ENCODE data around the gene CDC42BPG.

Gene CDC42BPG

DNA sequence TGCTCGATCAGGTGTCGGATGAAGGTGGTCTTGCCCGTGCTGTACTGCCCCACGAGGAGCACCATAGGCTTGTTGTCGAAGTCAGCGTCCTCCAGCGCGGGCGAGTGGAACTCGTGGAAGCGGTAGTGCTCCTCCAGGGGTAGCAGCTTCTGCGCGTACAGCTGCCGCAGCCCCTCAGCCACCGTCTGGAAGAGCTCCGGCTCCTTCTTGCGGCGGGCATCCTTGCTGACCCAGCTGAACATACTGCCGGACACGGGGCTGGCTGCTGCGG, 33.7 kb upstream of the CDC42BPG start:
- DNase-seq, result no peak

DNA sequence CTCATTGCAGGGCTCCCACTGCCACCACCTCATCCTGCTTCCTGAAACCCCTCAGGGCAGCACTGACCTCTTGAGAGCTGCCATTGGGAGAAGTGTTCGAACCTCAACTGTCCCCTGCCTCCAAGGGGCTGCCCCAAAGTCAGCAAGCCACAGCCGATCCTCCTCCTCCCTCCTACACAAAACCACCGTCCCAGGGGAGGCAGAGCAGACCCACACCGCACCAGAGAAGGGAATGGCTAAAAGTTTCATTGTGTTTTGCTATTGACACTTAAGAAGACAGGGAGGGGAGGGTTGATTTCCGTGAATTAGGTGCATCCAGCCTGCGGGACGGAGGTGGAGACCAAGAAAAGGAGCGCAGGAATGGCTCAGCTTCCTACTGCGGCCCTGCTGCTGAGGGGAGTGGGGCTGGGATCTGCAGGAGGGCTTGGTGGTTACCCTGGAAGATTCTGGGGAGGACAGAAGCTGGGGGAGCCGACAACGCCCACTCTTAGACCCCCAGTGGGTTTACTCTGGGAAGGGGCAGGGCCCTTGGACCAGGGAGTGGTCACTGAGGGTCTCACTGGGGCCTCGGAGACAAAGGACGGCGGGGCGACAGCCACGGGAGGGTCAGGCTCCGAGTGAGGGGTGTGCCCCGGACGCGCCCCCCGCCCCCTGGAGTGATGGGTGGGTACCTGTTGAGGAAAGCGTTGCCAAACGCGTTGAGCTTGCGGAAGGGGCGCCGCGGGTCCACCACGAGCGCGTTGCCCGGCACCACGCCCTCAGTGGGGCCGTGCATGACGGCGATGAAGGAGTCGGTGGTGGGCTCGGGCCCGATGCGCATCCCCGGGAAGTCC, 33.2 kb upstream of the CDC42BPG start:
- no peak for DNase-seq

DNA sequence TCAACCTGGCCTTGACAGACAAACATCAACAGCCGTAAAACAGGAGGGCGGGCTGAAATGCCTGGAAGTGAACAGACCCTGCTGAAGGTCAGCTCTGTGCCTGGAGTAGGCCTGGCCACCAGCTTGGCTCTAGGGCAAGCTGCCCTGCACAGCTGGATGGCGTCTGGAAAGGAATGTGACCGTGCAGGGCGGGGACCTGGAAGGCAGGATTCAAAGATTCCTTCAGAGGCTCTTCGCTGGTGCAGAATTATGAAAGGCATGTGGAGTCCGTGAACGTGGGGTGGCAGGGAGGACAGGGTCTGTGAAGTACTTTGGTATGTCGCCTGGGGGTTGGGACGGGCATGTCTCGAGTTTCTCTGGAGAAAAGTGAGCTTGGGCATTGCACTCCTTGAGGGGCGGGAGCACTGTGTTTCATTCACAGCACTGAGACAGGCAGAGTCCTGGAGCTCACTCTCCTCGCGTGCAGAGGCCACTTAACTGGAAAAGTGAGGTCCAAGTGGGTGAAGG, 32.4 kb upstream of the CDC42BPG start:
- DNase-seq, result peak; percentile 80

DNA sequence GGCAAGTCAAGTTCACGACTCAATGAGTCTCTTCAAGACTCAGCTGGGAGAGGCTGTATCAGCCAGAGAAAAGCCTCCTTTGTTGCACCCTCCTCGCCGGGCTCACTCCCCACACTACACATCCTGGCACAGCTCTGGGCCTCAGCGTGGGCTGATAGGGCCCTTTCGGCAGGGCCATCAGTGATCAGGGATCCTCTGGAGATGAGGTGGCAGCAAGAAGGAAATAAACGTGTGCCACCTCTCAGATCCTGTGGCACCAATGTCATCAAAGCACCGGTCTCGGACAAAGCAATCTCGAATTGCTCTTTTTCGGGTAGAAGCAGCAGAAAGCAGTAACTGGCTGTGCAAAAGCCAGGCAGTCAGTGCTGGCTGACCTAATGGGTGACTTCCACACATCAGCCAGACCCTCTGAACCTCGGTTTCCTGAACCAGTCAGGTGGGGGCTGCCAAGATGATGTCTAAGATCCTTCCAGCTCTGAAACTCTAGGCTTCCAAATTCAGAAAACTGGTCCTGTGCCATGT, 31.8 kb upstream of the CDC42BPG start:
- DNase-seq, result no peak

DNA sequence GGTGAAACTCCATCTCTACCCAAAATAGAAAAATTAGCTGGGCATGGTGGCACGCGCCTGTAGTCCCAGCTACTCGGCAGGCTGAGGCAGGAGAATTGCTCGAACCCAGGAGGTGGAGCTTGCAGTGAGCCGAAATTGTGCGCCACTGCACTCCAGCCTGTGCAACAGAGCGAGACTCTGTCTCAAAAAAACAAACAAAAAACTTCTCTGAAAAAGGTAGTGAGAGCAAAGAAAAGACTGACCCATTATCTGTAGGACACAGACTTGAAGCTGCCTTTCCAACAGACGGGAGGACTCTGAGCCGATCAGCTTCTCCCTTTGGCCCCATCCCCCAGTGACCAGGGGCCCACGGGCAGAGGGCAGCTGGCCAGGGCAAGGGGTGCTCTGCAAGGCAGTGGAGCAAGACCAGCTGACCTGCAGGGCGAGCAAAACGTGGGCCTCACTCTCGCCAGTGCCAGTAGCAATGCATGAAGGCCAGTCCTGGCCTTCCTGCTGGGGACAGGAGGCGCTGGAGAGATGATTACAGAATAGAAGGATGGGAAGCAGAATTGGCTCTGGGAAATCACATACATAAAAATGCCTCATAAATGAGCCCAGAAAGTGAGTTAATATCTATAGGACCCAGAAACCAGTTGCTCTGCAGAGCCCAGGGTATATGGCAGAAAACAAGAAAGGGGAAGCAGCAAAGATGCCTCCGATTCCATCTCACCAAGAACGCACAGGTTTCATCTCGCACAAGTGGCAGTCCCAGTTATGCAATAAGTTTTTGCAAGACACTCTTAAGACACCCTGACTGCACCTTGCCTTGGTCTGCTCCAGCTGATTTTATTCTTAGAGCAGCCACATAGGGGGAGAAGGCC, 31.1 kb upstream of the CDC42BPG start:
- no peak for DNase-seq

DNA sequence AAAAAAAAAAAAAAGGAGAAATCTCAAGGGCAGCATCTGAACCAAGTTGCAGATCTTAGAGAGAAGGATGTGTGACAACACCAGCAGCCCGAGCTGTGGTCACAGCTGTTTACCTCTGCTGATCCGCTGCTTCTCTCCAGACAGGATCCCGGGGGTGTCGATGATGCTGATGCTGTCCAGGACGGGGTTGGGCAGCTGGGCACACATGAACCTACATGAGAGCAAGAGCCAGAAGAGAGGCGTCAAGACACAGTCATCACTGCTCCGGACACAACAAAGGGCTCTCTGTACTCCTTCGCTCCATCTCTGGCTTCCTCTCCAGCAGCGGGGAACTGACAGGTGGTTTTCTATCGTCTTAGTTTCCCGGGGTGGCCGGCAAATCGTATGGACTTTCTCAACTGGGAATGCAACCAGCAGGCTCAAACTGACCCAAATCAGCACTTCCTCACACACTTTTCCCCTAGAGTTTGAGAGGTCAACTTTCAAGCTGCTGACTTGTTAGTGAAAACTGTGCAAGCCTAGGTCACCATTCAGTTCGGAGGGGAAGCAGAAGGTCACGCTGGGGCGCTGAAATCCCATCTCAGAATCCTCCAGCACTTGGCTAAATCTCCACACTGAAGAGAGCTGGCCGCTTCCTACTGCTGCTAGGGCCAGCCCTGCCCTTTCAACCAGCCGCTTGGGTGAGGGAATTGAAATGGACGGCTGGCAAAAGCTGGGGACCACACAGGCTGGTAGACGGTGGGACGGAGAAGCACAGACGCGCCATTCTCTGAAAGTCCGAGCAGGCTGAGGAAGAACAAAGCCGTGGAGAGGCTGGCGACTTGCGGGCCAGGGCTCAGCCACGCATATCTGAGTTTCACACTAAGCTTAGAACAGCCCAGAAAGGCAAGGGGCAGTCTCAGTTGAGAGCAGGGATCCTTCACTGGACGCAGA, 30.1 kb upstream of the CDC42BPG start:
- no peak for DNase-seq

DNA sequence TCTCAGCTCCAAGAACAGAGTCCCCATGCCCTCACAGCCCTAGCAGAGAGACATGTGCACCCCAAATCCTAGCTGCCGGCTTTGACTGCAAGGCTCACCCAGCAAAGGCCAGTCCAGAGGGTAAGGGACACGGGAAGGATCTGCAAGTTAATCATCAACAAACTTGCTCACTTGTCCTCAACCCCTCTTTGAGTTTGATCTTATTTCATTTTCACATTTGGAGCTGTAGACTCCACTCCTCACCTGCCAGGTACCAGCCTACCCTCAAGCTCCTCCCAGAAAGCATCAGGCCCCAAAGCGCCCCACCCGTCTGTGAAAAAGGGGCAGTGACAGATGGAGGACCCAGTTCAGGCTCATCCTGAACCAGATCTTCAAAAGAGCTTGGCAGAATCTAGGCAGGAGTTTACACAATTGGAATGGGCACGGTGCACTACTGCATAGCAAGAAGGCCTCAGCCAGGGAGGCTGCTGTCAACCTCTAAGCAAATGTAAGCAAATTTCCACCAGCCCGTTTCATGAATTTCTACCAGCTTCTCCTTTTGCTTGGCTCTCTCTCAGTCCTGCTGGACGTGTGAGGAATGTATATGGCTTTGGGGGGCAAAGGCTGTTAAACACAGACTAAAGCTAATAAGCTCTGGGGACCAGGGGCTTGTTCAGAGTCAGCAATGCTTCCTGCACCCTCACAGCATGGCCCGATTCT, 28.5 kb upstream of the CDC42BPG start:
- no peak for DNase-seq

DNA sequence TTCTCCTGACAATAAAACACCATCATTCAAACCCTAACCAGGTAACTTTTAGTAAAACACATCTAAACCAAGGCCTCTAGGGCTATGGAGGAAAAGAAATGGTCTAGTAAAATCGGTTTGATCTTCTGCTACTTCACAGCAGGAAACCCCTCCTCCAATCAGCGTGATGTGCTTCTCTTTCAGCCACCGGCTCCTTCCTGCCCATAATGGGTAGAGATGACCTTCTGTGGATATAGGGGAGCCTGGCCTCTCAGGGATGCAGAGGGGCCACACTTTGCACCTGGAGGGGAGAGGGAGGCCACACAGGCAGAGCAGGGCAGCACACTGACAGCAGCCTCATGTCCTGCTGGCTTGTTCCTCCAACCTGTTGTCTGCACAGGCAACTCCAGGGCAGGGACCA, 27.0 kb upstream of the CDC42BPG start:
- no peak for DNase-seq

DNA sequence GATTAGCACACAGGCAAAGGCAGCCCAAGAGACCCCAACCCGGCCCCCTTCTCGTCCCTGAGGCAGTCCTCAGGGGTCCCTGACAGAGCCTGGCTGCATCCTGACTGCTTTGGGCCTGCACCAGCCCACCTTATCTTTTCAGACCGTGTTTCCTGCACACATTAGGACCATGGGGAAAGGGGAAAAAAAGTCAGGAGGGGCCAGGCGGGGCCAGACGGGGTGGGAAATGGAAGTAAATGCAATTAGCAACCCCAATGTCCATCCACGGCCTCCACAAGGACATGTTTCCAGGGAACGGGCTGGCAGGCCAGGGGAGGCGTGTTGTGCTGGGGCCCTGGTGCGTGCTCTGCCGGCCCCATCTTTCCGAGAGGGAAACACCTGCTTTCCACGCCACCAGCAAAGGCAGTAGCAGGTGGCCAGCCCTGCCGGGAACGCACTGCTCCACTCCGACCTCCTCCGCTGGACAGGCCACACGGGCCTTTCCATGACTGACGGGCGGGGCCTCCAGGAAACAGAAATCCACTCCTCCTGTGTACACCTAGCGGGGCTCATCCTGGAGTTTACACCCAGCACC, 26.5 kb upstream of the CDC42BPG start:
- DNase-seq, result no peak

DNA sequence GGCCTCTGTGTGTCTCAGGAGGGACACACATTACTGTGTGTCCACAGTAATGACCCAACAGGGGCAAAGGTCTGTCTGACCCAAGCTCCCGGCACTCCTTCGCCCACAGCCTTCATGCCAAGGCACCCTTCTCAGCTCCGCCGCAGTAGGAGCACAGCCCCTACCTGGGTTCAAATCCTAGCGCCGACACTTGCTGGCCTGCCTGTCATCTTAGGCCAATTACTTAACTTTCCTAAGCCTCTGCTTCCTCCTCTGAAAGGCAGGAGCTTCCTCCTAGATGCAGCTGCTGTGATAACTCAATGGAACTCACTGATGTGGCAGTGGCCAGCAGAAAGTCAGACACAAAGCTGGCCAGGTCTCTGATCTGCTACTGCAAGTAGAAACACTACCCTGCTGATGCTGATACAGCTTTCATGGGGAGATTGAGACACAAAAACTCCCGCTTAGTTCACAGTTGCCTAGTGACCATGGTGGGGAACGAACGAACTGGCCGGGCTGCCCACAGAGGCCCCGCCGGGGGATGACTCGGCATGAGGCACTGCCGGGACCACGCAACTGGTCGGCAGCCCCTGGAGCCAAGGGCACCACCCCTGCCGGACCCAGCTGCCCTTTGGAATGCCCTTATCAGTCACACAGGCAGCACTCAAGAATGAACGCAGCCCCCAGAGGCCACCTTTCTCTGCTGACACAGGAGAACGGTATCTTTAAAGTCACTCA, 25.9 kb upstream of the CDC42BPG start:
- peak; percentile 50 for DNase-seq

DNA sequence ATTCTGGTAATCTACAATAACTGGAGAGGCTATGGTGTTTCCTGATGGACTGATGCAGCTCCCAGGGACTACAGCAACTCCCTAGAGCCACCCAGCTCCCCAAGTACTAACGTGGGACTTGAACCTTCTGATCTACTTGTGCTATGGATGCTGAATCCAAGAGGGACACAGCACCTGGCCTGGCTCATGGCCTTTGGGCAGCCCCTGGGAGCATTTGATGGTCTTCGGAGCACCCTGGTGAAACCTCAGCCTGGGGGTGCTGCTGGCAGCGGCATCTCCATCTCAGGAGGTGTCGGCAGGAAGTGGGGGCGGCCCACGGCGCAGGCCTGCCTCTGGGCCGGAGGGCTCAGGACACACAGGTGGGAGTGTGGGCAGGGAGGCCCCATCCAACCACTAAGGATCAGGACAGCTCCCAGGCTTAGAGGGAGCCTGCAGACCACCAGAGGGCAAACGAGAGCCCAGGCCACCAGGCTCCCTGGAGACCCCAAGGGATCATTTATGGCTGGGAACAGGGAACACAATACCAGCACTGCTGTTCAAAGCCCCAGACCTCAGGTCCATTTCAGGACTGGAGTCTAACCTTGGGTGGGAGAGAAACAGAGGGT, 25.2 kb upstream of the CDC42BPG start:
- DNase-seq, result peak; percentile 27

DNA sequence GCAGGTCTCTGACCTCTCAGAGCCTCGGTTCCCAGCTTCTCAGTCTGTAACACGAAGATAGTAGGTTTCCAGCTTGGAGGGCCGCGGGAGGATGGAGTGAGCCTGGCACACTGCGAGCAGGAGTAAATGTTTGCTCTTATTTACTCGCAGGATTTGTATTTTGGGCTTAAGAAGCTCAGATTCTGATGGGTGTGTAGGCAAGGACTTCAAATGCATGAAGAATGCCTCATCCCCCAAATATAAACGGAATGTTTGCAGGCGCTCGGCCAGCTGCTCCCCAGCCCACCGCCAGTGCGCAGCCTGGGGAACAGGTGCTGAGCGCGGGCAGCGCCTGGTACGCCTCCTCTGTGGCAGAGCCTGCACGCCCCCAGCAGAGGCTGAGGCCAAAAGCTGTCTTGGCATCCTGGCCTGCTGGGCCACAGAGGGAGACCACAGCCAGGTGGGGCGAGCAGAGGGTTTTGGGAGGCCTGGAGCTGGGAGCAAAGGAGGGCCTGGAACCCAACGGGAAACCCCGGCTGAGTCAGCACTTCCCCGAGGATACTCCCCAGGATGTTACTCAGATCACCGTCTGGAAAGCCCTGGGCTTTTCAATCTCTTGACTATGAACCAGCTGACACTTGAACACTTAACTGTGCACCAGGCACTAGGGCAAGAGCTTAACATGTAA, 24.6 kb upstream of the CDC42BPG start:
- DNase-seq, result peak; percentile 81

DNA sequence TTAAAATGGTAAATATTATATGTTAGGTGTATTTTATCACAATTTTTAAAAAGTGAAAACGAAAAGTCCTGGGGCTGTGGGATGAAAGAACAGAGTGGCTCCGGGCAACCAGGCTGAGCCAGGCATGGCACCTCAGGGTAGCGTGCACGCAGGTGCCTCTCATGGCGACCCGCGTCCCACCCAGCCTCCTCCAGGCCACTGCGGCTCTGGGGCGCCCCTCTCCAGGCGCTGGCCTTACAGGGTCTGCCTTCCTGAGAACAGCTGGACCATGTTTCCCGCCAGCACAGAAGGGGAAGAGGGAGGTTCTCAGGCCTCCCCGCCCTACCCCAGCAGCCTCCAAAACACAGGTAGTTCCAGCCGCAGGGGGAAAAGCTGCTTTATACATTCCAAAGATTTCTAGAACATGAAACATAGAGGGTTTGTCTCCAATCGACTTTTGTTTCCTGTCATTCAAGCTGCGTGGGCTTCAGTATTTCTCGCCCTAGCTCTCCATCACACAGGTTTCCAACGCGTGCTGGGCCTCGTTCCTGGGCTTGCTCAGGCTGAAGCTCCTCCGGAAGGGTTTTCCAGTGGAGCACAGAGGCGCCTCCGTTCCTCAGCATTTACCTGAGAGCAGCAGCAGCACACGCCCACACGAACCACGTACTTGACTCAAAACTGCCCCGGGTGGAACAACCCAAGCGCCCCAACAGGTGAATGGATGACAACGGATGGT, 23.5 kb upstream of the CDC42BPG start:
- no peak for DNase-seq

DNA sequence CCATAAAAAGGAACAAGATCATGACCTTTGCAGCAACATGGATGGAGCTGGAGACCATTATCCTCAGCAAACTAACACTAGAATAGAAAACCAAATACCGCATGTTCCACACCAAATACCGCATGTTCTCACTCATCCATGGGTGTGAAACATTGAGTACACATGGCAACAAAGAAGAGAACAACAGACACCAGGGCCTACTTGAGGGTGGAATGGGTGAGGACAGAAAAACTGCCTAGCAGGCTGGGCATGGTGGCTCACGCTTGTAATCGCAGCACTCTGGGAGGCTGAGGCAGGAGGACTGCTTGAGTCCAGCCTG, 21.7 kb upstream of the CDC42BPG start:
- no peak for DNase-seq

DNA sequence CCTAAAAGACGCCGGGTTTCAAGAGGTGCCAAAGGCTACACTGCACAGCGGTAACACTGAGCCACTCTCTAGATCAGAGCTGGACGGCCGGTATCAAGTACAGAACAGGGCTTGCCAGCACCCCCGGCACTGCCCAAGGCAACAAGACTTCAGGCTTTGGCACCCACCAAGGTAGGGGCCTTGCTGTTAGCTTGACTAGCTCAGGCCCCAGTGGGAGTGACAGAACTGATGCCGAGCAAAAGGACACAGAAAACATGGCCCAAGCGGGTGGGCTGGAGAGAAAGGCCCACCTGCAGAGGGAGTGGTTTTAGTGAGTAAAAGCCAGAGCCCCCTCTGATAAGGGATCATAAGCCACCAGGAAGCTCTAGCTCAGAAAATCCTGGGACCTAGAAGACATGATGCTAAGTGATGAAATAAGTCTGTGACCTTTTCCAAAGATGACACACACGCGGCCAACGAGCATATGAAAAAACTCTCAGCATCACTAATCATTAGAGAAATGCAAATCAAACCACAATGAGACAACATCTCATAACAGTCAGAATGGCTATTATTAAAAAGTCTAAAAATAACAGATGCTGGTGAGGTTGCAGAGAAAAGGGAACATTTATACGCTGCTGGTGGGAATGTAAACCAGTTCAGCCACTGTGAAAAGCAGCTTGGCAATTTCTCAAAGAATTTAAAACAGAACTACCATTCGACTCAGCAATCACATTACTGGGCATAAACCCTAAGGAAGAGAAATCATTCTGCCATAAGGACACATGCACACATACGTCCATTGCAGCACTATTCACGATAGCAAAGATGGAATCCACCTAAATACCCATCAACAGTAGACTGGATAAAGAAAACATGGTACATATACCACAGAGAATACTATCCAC, 21.1 kb upstream of the CDC42BPG start:
- no peak for DNase-seq

DNA sequence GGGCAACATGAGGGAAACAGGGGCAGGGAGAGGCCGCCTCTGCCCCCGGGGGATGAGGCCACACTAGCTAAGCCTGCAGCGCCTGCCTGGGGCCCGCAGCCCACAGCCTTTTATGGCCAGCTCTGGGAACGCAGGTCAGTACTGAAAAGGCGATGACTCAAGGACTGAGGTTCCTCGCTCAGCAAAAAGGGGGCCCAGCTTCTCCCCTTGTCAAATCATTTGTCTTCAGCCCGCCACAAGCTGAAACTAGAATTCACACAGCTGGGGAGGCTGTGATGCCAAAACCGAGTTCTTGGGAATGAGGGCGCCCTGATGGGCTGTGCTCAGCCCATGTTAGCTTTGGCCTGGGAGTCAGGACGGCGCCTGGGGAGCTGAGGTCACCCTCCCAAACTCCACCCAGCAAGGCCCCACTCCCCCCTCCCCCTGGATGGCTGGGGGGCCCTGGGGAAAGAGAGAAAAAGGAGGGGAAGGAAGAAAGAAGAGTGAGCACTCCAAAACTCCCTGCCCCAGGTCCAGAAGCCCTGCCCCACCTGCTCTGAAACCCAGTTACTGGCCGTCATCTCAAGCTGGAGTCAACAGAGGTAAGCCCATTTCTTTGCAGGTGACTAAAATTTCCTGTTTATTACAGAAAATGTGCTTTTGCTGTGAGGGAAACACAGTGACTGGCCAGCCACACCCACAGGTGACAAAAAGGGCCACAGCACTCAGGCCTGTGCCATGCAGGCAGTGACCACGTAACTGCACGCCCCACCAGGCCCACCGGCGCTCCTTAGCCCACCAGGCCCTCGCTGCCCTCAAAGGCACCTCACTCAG, 20.2 kb upstream of the CDC42BPG start:
- peak; percentile 28 for DNase-seq

DNA sequence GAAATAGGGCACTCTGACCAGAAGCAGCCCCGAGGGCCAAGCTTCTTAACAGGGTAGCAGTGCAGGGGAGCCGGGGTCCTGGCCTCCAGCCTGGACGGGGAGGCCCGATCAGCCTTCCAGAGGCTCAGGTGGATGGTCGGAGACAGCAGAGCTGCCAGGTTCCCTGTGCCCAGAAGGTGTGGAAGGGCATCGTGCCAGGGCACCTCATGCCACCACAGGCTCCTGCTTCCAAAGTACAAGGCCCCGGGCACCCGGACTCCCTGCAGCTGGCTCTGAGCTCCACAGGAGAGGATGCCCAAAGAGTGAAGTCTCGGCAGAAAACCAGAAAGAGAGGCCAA, 19.7 kb upstream of the CDC42BPG start:
- no peak for DNase-seq

All from kidney glomerular epithelial cell (primary cell).